Omental fat pad (tissue), 4 donors: ENCODE measurements around the gene KLHL41. TPM values are rescaled to one million over a fixed set of nuclear protein-coding genes. Genes with fewer than 3 reads are reported as not detected.
A peak's percentile ranks its signal among the peaks of the same experiment; 100 is the strongest.

ENCODE experiments used
- ATAC-seq: fragments of 150-250 bp; one replicate; pipeline ENCODE4 v1.9.1; 2016; ENCODE audit warnings: mild to moderate bottlenecking, moderate library complexity; ENCODE audit not compliant: low FRiP score
- DNase-seq: peaks from one replicate; pipeline ENCODE4 v3.0.0-alpha.2; 2019; ENCODE audit warnings: low spot score
- total RNA-seq, 4 donors: library from RNA; depleted of rRNA; stranded (reverse); fragments of >200 nt; gene quantifications; one replicate each; pipeline ENCODE4 v1.1.0, GENCODE V29; 2016
- TF ChIP-seq, protein P1 (sequence below), 3 donors: fragments of 450-650 bp; IDR thresholded peaks; one replicate each; pipeline ENCODE4 v1.5.1; 2016 to 2017; ENCODE audit warnings: antibody characterized with exemption in 3 of 3, mild to moderate bottlenecking in 3 of 3, moderate library complexity in 2 of 3

The KLHL41 gene
- total RNA-seq, 4 donors from 2014 or later = 0.19 to 1.4 (median 0.72) TPM; not detected in 1

DNA sequence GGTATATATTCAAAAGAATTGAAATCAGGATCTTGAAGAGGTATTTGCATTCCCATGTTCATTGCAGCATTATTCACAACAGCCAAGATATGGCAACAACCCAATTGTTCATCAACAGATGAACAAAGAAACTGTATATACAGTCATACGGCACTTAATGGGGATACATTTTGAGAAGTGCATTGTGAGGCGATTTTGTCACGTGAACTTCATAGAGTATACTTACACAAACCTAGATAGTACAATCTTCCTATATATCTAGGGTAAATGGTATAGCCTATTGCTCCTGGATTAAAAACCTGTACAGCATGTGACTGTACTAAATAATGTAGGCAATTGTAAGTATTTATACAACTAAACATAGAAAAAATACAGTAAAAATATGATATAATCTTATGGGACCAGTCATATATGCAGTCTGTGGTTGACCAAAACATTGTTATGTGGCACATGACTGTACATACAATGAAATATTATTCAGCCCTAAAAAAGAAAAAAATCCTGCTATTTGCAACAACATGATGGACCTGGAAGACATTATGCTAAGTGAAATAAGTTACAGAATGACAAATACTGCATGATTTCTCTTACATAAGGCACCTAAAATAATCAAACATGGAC lies 39.4 kb upstream of the KLHL41 start:
- DNase-seq (no peak), ATAC-seq (no peak)
- TF ChIP-seq, protein P1, sequence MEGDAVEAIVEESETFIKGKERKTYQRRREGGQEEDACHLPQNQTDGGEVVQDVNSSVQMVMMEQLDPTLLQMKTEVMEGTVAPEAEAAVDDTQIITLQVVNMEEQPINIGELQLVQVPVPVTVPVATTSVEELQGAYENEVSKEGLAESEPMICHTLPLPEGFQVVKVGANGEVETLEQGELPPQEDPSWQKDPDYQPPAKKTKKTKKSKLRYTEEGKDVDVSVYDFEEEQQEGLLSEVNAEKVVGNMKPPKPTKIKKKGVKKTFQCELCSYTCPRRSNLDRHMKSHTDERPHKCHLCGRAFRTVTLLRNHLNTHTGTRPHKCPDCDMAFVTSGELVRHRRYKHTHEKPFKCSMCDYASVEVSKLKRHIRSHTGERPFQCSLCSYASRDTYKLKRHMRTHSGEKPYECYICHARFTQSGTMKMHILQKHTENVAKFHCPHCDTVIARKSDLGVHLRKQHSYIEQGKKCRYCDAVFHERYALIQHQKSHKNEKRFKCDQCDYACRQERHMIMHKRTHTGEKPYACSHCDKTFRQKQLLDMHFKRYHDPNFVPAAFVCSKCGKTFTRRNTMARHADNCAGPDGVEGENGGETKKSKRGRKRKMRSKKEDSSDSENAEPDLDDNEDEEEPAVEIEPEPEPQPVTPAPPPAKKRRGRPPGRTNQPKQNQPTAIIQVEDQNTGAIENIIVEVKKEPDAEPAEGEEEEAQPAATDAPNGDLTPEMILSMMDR (IDR thresholded peaks at IDR 0.05) = no peak

DNA sequence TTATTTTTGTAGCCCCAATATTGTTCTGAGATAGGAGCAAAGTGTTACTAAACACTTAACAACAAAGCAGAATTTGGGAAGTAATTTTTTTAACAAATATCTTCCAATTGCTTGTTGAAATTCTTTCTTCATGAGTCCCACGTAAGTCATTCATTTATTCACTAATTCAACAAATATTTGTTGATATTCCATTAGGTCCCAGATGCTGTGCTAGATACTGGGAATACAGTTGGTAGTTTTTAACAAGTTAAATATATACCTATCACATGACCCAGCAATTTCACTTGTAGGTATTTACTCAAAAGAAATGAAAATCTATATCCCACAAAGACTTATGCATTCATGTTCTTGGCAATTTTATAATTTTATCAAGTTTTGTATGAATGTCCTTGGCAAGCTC lies 37.3 kb upstream of the KLHL41 start:
- DNase-seq = no peak
- TF ChIP-seq, protein P1 (IDR thresholded peaks at IDR 0.05) = no peak
- no peak for ATAC-seq

GRCh38 chr2:169476459-169476858 lies 33.0 kb upstream of the KLHL41 start:
- ATAC-seq (no peak), DNase-seq (no peak)
- TF ChIP-seq, protein P1 (IDR thresholded peaks at IDR 0.05) = no peak

- TF ChIP-seq, protein P1 (IDR thresholded peaks at IDR 0.05) = no peak
- ATAC-seq (no peak), DNase-seq (no peak)
Observed at GRCh38 chr2:169478339-169478738, 31.2 kb upstream of the KLHL41 start.

- DNase-seq (no peak), ATAC-seq (no peak)
- TF ChIP-seq, protein P1 (IDR thresholded peaks at IDR 0.05) = no peak
Observed at GRCh38 chr2:169478745-169479256, 30.7 kb upstream of the KLHL41 start.

DNA sequence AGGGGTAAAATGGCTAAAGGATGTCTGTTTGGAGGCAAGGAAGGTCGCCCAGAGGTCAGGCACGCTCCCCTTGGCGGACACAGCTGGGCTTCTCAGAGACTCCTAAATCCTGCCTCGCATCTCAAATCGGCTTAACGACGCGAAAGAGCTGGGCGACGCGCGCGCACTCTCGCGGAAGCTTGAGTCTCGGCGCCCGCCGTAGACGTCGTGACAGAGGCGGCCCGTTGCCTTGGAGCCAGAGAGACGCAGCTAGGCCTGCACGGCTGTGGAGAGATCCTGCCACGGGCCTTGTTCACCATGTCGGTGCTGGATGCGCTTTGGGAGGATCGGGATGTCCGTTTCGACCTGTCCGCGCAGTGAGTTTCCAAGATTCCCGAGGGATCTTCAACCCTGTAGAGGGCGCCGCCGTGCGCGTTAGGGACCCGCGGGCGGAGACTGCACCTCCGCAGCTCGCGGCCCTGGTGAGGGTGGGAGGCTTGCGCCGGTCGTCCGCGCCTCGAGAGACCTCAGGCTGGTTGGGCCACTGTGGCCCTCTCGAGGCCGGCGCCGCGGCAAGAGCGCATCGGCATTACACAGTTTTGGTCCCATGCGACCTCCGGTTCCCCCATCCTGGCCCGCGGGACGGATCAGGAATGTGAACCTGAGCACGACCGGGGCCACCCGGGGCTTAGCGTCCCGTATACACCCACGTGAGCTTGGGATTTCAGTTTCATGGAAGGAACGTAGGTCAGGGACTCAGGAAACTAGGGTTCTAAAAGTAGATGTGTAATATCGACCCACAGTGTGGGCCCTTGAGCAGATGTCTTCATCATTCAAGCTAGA lies 30.0 kb upstream of the KLHL41 start, which contains the start of gene BBS5:
Gene BBS5 (plus strand): TSS at position 238 of the 822 bp plus-strand sequence. CDS start 60 bp downstream, at position 298.
- TF ChIP-seq, protein P1 (IDR thresholded peaks at IDR 0.05) = no peak
- DNase-seq (peak; percentile 33), ATAC-seq (peak; percentile 94)
